DMS153 (cell line): ENCODE results near the gene PPARGC1A.
A peak's percentile ranks its signal among the peaks of the same experiment; 100 is the strongest.

Source experiments
- DNase-seq: peaks from one replicate; lab custom pipeline; 2025; lab: John Stamatoyannopoulos, UW

PPARGC1A gene

GRCh38 chr4:23889814-23890341 lies at the start of gene PPARGC1A:
Gene PPARGC1A, minus strand, starts transcription at chr4:23890047. Its CDS starts 90 bp downstream, at chr4:23889957.
- DNase-seq = peak; percentile 77

- DNase-seq = no peak
Observed at GRCh38 chr4:23938796-23939195, 48.9 kb upstream of the PPARGC1A start.

- no peak for DNase-seq
Observed at GRCh38 chr4:23937173-23937572, 47.3 kb upstream of the PPARGC1A start.

GRCh38 chr4:23934915-23935314 lies 45.1 kb upstream of the PPARGC1A start:
- no peak for DNase-seq

- DNase-seq = no peak
Observed at GRCh38 chr4:23934223-23934622, 44.4 kb upstream of the PPARGC1A start.

GRCh38 chr4:23932901-23933308 lies 43.1 kb upstream of the PPARGC1A start:
- no peak for DNase-seq

GRCh38 chr4:23932186-23932585 lies 42.3 kb upstream of the PPARGC1A start:
- DNase-seq = no peak

GRCh38 chr4:23931489-23931830 lies 41.6 kb upstream of the PPARGC1A start:
- no peak for DNase-seq

- no peak for DNase-seq
Observed at GRCh38 chr4:23930750-23931488, 41.1 kb upstream of the PPARGC1A start.

GRCh38 chr4:23929248-23929647 lies 39.4 kb upstream of the PPARGC1A start:
- DNase-seq = no peak

GRCh38 chr4:23924556-23924955 lies 34.7 kb upstream of the PPARGC1A start:
- no peak for DNase-seq

- DNase-seq = no peak
Observed at GRCh38 chr4:23923840-23924239, 34.0 kb upstream of the PPARGC1A start.

GRCh38 chr4:23923141-23923540 lies 33.3 kb upstream of the PPARGC1A start:
- DNase-seq = no peak

GRCh38 chr4:23922541-23923111 lies 32.8 kb upstream of the PPARGC1A start:
- DNase-seq = no peak

GRCh38 chr4:23922013-23922412 lies 32.2 kb upstream of the PPARGC1A start:
- no peak for DNase-seq

GRCh38 chr4:23921447-23921845 lies 31.6 kb upstream of the PPARGC1A start:
- DNase-seq = no peak

- DNase-seq = no peak
Observed at GRCh38 chr4:23920716-23921446, 31.0 kb upstream of the PPARGC1A start.

- DNase-seq = no peak
Observed at GRCh38 chr4:23920296-23920695, 30.4 kb upstream of the PPARGC1A start.

GRCh38 chr4:23916282-23916681 lies 26.4 kb upstream of the PPARGC1A start:
- DNase-seq = no peak

- no peak for DNase-seq
Observed at GRCh38 chr4:23915459-23916132, 25.7 kb upstream of the PPARGC1A start.

GRCh38 chr4:23911675-23912455 lies 22.0 kb upstream of the PPARGC1A start:
- no peak for DNase-seq

- no peak for DNase-seq
Observed at GRCh38 chr4:23909671-23910070, 19.8 kb upstream of the PPARGC1A start.
